Measurements from ENCODE around the gene TMEM254.
"Not testable (repeated sequence)": the region's sequence is repeated elsewhere in the genome, so short reads cannot be mapped to it uniquely, and the experiment has no call there.

The TMEM254 gene

GRCh38 chr10:80078448-80079311, at the start of gene TMEM254:
TMEM254 (plus strand) TSS chr10:80078665; CDS start chr10:80078700, 35 bp downstream.
- peak; percentile 89 for DNase-seq

- not testable (repeated sequence) for DNase-seq
These were observed 49.3 kb upstream of the TMEM254 start for GRCh38 chr10:80029205-80029604.

- not testable (repeated sequence) for DNase-seq
These were observed 48.6 kb upstream of the TMEM254 start for GRCh38 chr10:80029865-80030264.

GRCh38 chr10:80032503-80032902, 46.0 kb upstream of the TMEM254 start:
- DNase-seq: no peak

- DNase-seq: not testable (repeated sequence)
These were observed 43.7 kb upstream of the TMEM254 start for GRCh38 chr10:80034766-80035165.

- not testable (repeated sequence) for DNase-seq
These were observed 43.0 kb upstream of the TMEM254 start for GRCh38 chr10:80035430-80035829.

GRCh38 chr10:80036921-80037500, 41.5 kb upstream of the TMEM254 start:
- DNase-seq: not testable (repeated sequence)

- not testable (repeated sequence) for DNase-seq
These were observed 40.2 kb upstream of the TMEM254 start for GRCh38 chr10:80038226-80038625.

- no peak for DNase-seq
These were observed 37.3 kb upstream of the TMEM254 start for GRCh38 chr10:80041162-80041561.

GRCh38 chr10:80044935-80045334, 33.5 kb upstream of the TMEM254 start:
- not testable (repeated sequence) for DNase-seq

- DNase-seq: peak; percentile 63
These were observed 31.6 kb upstream of the TMEM254 start for GRCh38 chr10:80046629-80047441.

- no peak for DNase-seq
These were observed 27.7 kb upstream of the TMEM254 start for GRCh38 chr10:80050752-80051151.

- no peak for DNase-seq
These were observed 26.5 kb upstream of the TMEM254 start for GRCh38 chr10:80051993-80052392.

- DNase-seq: no peak
These were observed 22.7 kb upstream of the TMEM254 start for GRCh38 chr10:80055760-80056159.

GRCh38 chr10:80057171-80057570, 21.3 kb upstream of the TMEM254 start:
- no peak for DNase-seq

- no peak for DNase-seq
These were observed 14.2 kb upstream of the TMEM254 start for GRCh38 chr10:80064120-80064886.

- DNase-seq: no peak
These were observed 11.7 kb upstream of the TMEM254 start for GRCh38 chr10:80066809-80067208.

- not testable (repeated sequence) for DNase-seq
These were observed 10.6 kb upstream of the TMEM254 start for GRCh38 chr10:80067821-80068220.

GRCh38 chr10:80068270-80068669, 10.2 kb upstream of the TMEM254 start:
- DNase-seq: no peak

GRCh38 chr10:80070057-80070456, 8.4 kb upstream of the TMEM254 start:
- no peak for DNase-seq

- no peak for DNase-seq
These were observed 5.9 kb upstream of the TMEM254 start for GRCh38 chr10:80072584-80072983.

- DNase-seq: no peak
These were observed 2.7 kb upstream of the TMEM254 start for GRCh38 chr10:80075781-80076180.

All from CD4-positive, alpha-beta T cell treated with Interleukin-21 for 1 hour (primary cell).